ENCODE measurements around the gene PDZD7. TPM values are rescaled to one million over a fixed set of nuclear protein-coding genes. Genes with fewer than 3 reads are reported as not detected.

The PDZD7 gene
- total and polyA plus RNA-seq, 5 donors = 0.33 to 0.94 (median 0.76) TPM

- intact Hi-C loops (cut with DNase I) = no loop called here
Measured at GRCh38 chr10:100998991-100999741, 31.8 kb downstream of the PDZD7 start.

DNA sequence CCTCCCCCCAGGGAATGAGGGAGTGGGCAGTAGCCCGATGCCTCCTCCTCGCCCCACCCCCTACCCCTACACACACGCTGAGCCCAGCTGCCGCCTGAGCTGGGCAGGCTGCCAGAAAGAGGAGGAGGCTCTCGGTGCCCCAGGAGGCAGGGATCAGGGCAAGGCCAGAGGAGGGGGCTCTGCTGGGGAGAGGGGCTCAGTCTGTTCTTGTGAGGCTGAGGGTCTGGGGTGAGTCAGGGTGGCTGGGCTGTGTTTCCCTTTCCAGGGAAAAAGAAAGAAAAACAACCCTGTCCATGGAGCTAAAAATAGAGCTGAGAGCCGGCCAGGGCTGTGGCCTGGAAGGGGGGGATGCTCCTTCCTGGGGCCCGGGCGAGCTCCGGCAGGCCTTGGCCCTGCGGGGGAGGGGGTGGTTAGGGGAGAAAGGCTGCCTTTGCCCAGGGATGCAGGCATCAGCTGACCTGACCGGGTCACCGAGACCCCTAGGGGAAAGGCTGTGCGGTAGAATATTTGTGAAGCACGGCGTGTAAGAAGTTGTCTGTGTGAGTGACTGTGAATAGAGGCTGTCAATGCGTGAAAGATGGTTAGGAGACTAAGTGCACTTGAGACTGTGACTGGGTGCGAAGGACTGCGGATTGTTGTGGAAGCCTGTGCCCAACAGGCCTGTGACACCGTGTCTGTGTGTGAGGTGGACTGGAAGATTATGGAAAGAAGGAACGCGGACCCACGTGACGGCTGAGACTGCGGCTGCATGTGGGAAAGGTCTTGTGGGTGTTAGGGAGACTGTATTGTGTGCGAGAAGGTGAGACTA is 32.5 kb downstream of the PDZD7 start:
- peak overlapping the region; percentile 97 for H3K27ac ChIP-seq (ENCODE audit: low read length)
- peaks cover 13% of the 10 kb centered on the region for H3K4me1 ChIP-seq (ENCODE audit: control insufficient read depth, insufficient read depth, low read length)
- H3K27me3 ChIP-seq (ENCODE audit: control insufficient read depth, insufficient read depth) = no peaks in the 10 kb centered on the region
- peak; percentile 60 to 62 for ATAC-seq
- intact Hi-C loops (cut with DNase I) = no loop called here
- peak; percentile 84 to 94 (median 94) for DNase-seq
- H3K4me3 ChIP-seq (ENCODE audit: low read length) = peak overlapping the region; percentile 89
- no peaks in the 10 kb centered on the region for H3K9me3 ChIP-seq (ENCODE audit: control insufficient read depth, low read length)
- WGBS = 1% methylated on average over 25 of the region's 25 CpGs

More at GRCh38 chr10:100998991-100999741, 31.8 kb downstream of the PDZD7 start:
- Histone ChIP-seq H3K4me1 (ENCODE audit: control insufficient read depth, insufficient read depth, low read length) (peaks cover 13% of the 10 kb centered on the region), H3K27ac (ENCODE audit: low read length) (peak overlapping the region; percentile 97), H3K4me3 (ENCODE audit: low read length) (peak overlapping the region; percentile 89), H3K27me3 (ENCODE audit: control insufficient read depth, insufficient read depth) (no peaks in the 10 kb centered on the region), H3K9me3 (ENCODE audit: control insufficient read depth, low read length) (no peaks in the 10 kb centered on the region)
- WGBS = under 1% methylated on average over 83 of the region's 83 CpGs
- DNase-seq = peak; percentile 88 to 95 (median 94)
- ATAC-seq = peak; percentile 78 to 80

GRCh38 chr10:100997360-100998182 is 33.4 kb downstream of the PDZD7 start:
- DNase-seq (peak; percentile 79 to 94 (median 90)), ATAC-seq (peak; percentile 44 to 49)
- Histone ChIP-seq H3K27ac (ENCODE audit: low read length) (peak overlapping the region; percentile 97), H3K4me3 (ENCODE audit: low read length) (peak overlapping the region; percentile 89), H3K27me3 (ENCODE audit: control insufficient read depth, insufficient read depth) (no peaks in the 10 kb centered on the region), H3K9me3 (ENCODE audit: control insufficient read depth, low read length) (no peaks in the 10 kb centered on the region), H3K4me1 (ENCODE audit: control insufficient read depth, insufficient read depth, low read length) (peaks cover 13% of the 10 kb centered on the region)
- intact Hi-C loops (cut with DNase I) = no loop called here
- under 1% methylated on average over 66 of the region's 66 CpGs for WGBS

- intact Hi-C loops (cut with DNase I) = no loop called here
- peak overlapping the region; percentile 89 for H3K4me3 ChIP-seq (ENCODE audit: low read length)
- 7% methylated on average over 46 of the region's 46 CpGs for WGBS
- H3K4me1 ChIP-seq (ENCODE audit: control insufficient read depth, insufficient read depth, low read length) = peaks cover 7% of the 10 kb centered on the region
- no peaks in the 10 kb centered on the region for H3K27me3 ChIP-seq (ENCODE audit: control insufficient read depth, insufficient read depth)
- DNase-seq (peak in 2 of 3 donors; percentile 71 to 81), ATAC-seq (no peak)
- no peaks in the 10 kb centered on the region for H3K9me3 ChIP-seq (ENCODE audit: control insufficient read depth, low read length)
- no peak overlapping the region for H3K27ac ChIP-seq (ENCODE audit: low read length)
Measured at GRCh38 chr10:100996678-100997359, 34.1 kb downstream of the PDZD7 start.

- Histone ChIP-seq H3K27me3 (ENCODE audit: control insufficient read depth, insufficient read depth) (no peaks in the 10 kb centered on the region), H3K9me3 (ENCODE audit: control insufficient read depth, low read length) (no peaks in the 10 kb centered on the region), H3K4me3 (ENCODE audit: low read length) (no peak overlapping the region), H3K4me1 (ENCODE audit: control insufficient read depth, insufficient read depth, low read length) (peaks cover 6% of the 10 kb centered on the region), H3K27ac (ENCODE audit: low read length) (no peak overlapping the region)
- no peak for ATAC-seq
- no peak for DNase-seq
- intact Hi-C loops (cut with DNase I) = loop anchor here in 1 of 4 donors (2.0 kb wide), 1 partner anchor 18 kb away; no protein-coding TSS in a partner anchor
- WGBS = 59% methylated on average over 6 of the region's 6 CpGs
Measured at GRCh38 chr10:100995181-100995580, 35.7 kb downstream of the PDZD7 start.

- DNase-seq = no peak
- H3K4me1 ChIP-seq (ENCODE audit: control insufficient read depth, insufficient read depth, low read length) = peaks cover 6% of the 10 kb centered on the region
- H3K27me3 ChIP-seq (ENCODE audit: control insufficient read depth, insufficient read depth) = no peaks in the 10 kb centered on the region
- intact Hi-C loops (cut with DNase I) = loop anchor here in 2 of 4 donors (1.0 to 2.0 kb wide), 2 partner anchors 19 to 20 kb away; no protein-coding TSS in a partner anchor
- no peak for ATAC-seq
- no peaks in the 10 kb centered on the region for H3K9me3 ChIP-seq (ENCODE audit: control insufficient read depth, low read length)
- no peak overlapping the region for H3K4me3 ChIP-seq (ENCODE audit: low read length)
- H3K27ac ChIP-seq (ENCODE audit: low read length) = no peak overlapping the region
- 52% methylated on average over 10 of the region's 10 CpGs for WGBS
Measured at GRCh38 chr10:100993986-100994708, 36.8 kb downstream of the PDZD7 start.

GRCh38 chr10:100989088-100989487 is 41.8 kb downstream of the PDZD7 start:
- 87% methylated on average over 21 of the region's 21 CpGs for WGBS
- peaks cover 10% of the 10 kb centered on the region for H3K4me1 ChIP-seq (ENCODE audit: control insufficient read depth, insufficient read depth, low read length)
- intact Hi-C loops (cut with DNase I) = no loop called here

GRCh38 chr10:100988166-100988565 is 42.8 kb downstream of the PDZD7 start:
- peak overlapping the region; percentile 51 for H3K4me3 ChIP-seq (ENCODE audit: low read length)
- H3K4me1 ChIP-seq (ENCODE audit: control insufficient read depth, insufficient read depth, low read length) = peaks cover 10% of the 10 kb centered on the region
- no peaks in the 10 kb centered on the region for H3K9me3 ChIP-seq (ENCODE audit: control insufficient read depth, low read length)
- H3K27ac ChIP-seq (ENCODE audit: low read length) = no peak overlapping the region
- 69% methylated on average over 10 of the region's 10 CpGs for WGBS
- intact Hi-C loops (cut with DNase I) = no loop called here
- DNase-seq (no peak), ATAC-seq (no peak)
- H3K27me3 ChIP-seq (ENCODE audit: control insufficient read depth, insufficient read depth) = no peaks in the 10 kb centered on the region

More at GRCh38 chr10:100989088-100989487, 41.8 kb downstream of the PDZD7 start:
- Histone ChIP-seq H3K9me3 (ENCODE audit: control insufficient read depth, low read length) (no peaks in the 10 kb centered on the region), H3K27ac (ENCODE audit: low read length) (no peak overlapping the region), H3K27me3 (ENCODE audit: control insufficient read depth, insufficient read depth) (no peaks in the 10 kb centered on the region), H3K4me3 (ENCODE audit: low read length) (no peak overlapping the region)
- DNase-seq (no peak), ATAC-seq (no peak)

- 2% methylated on average over 15 of the region's 15 CpGs for WGBS
- Histone ChIP-seq H3K4me1 (ENCODE audit: control insufficient read depth, insufficient read depth, low read length) (peaks cover 10% of the 10 kb centered on the region), H3K27ac (ENCODE audit: low read length) (no peak overlapping the region), H3K27me3 (ENCODE audit: control insufficient read depth, insufficient read depth) (no peaks in the 10 kb centered on the region), H3K4me3 (ENCODE audit: low read length) (peak overlapping the region; percentile 51), H3K9me3 (ENCODE audit: control insufficient read depth, low read length) (no peaks in the 10 kb centered on the region)
- intact Hi-C loops (cut with DNase I) = no loop called here
- no peak for DNase-seq
- ATAC-seq = peak in 1 of 2 donors; percentile 2
Measured at GRCh38 chr10:100987685-100988049, 43.3 kb downstream of the PDZD7 start.

Data from right cardiac atrium (tissue), 5 donors.